GDM1 (cell line): Measurements from ENCODE around the gene MTM1.

ENCODE experiments used
- DNase-seq: peaks from one replicate; lab custom pipeline; 2025; lab: John Stamatoyannopoulos, UW

The MTM1 gene

DNA sequence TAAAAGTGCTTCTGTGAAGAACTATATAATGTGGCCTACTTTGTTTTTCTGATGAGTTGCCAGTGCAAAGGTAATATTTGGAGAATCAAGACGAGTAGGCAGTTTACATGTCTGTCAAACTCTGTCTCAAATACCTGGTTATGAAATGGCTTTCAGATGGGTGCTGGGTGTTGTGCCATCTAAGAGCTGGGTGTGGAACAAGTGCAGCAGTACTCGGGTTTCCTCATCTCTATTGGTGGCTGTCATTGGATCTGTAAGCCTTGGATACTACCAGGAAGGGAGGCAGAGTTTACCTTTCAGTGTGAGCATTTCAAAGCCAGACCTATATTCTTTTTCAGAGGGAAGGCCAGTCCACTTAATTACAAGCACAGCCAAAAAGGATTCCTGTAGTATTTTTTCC is 37.2 kb downstream of the MTM1 start:
- DNase-seq, result no peak

DNA sequence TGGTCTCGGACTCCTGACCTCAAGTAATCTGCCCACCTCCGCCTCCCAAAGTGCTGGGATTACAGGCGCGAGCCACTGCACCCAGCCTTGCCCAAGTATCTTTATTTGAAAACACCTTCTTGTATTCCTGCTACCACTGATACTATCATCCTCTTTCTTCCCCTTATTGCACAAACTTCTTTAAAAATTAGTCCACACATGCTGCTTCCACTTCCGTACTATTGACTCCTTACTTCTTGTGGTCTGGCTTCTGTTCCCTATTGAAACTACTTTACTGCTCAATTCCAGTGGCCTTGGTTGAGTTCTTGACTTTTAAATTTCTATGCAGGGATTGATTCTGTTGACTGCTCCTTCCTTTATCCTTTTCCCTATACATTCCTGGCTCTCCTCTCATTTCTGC is 38.8 kb downstream of the MTM1 start:
- no peak for DNase-seq

DNA sequence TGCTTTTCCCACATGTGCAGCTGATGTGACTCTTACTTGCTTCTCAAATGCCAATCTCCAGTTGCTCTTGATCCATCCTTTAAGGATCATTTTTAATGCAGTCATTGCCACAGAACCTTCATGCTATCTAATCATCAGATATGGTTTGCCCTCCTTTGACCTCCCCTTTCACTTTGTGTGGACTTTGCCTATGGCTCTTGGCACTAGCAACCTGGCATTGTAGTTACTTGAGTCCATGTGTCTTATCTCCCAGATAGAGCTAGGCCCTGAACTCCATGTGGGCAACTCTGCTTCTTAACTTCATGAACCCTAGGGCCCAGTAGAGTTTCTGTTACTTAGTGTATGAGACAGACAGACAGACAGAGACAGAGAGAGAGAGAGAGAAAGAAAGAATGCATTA is 41.6 kb downstream of the MTM1 start:
- DNase-seq, result no peak

DNA sequence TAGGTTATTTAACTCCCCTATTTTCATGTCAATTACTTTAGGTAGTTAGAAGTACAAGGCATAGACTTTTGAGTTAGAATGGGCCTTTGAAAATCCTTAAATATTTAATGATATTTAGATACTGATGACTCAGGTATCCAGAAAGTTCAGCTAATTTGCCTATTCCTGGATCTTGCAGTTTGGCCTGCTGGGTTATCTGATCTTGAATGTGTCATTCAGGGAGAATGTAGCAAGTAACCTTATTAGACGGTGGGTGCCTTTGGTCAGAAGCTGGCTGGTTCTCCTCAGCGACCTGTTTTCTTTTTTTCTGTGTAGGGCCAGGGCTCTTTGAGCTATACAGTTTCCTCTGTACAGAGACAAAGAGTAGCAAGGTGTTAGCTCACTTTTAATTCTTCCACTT is 42.0 kb downstream of the MTM1 start:
- DNase-seq, result no peak

DNA sequence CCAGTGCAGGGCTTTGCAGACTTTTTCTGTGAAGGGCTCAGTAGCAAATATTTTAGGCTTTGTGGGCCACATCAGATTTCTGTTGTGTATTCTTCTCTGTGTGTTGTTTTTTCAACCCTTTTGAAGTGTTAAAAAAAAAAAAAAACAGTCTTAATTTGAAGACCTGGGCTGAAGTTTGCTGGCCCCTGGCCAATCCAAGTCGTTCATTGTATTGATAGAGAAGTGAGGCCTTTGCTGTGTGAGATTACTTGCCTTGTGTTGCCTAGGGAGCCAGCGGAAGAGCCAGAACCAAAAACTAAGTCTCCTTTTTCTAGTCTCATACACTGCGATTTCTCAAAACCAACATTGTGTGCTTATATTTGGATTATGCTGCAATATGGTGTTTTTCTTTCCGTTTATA is 46.9 kb downstream of the MTM1 start:
- DNase-seq, result no peak

DNA sequence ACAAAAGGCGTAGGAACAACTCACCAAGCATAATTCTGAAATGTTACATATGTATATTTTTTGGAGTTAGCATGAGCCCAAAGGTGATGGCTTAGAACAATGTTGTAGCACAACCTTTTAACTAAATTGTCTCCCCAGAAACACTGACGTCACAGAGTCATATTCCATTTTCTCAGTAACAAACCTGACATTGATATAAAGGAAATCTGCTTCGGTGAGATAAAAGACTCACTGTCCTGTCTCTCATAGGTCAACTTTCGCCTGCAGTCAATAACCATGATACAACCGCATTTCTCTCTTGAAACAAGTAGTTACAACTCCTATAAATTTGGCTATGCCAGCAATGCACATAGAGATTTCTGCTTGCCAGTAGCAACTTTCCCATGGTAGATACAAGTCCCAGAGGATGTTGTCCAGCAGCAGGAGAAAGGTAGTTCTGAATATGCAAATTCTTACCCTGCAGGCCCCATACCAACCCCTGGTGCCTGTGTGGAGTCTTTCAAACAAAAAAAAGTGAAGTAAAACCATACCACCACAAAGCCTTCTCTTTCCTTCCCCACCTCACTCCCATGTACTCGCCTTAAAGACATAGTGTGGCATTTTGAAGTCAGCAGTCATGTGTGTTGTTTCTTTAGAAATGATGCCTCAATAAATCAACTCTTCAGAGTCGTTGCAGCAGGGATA is 47.9 kb downstream of the MTM1 start:
- DNase-seq, result no peak

DNA sequence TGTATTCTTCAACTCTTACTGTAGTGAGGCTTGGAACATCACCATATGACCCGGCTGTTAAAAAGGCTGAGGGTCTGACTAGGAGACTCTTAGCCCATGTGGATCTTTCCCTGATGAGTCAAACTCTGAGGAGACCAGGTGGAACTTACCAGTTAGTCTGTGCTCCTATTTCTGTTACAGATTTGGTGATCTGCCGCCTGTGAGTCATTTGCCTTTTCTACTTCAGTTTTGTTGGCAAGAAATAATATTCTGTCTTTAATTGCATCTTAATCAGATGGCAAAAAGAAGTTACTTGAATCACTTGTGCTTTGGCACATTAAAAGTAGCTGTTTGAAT is 48.4 kb downstream of the MTM1 start:
- DNase-seq, result no peak

DNA sequence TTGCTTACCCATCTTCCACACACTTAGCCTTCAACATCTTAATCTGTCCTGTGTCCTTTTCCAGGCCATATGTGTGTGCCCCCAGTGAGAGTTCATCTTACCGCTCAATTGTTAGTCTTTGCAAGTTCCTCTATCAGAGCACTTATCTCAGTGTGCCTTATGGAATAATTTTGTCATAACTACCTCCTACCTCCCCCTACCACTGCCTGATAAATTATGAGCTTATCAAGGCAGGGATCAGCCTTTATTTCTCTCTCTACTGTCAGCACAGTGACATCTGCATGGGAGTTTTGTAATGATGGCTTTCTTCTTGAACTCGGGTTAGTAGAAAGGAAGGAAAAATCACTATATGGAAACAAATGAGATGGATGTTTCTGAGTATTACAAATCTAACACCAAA is 53.2 kb downstream of the MTM1 start:
- DNase-seq, result no peak

DNA sequence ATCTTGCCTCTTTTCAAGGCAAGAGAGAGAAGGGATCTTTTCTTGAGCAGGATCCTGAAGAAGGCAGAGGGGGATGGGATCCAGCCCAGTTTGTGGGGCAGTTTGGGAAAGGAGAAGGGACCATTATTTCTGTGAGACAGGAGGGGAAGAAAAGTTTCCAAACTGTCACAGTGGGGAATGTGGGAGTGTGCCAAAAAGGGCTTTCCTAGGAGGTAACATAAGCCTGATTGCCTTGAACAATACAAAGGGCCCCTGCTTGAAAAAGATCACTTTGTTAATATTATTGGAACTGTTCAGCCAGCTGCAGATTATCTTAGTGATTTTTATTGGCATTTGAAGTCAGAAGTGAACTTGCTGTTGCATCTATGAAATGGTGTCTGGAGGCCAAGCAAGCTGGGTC is 55.2 kb downstream of the MTM1 start:
- no peak for DNase-seq

DNA sequence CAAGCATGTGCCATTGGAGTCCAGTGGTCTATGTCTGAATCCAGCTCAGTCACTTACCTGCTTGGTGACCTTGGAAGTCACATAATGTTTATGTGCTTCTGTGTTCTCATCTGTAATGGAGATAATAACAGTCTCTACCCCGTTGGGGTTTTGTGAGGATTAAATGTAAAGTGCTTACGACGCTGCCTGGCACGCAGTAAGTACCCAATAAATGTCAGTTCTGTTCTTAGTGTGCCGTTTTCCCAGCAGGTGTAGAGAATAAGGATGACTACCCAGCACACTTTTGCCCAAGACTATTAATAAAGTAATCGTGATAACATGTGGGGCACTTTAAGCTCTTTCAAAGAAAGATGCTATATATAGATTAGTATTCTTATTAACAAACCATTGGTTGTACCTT is 56.7 kb downstream of the MTM1 start:
- no peak for DNase-seq

DNA sequence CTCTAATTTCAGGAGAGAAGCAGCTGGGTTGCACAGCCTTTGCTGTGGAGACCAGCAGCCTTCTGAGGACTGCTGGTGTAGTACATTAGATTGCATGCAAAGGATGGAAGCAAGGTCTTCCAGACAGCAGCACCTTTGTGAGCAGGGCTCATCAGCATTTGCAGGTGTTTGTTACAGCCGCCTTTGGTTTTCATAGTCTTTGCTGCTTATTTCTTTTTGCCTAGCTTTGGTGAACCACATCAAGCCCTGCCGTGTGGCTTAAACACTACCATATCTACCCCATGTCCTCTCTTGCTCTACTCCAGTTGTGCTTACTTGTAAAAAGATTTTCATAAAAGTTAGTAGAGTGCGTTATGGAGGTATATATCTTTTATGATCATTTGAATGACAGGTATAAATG is 57.5 kb downstream of the MTM1 start:
- no peak for DNase-seq

DNA sequence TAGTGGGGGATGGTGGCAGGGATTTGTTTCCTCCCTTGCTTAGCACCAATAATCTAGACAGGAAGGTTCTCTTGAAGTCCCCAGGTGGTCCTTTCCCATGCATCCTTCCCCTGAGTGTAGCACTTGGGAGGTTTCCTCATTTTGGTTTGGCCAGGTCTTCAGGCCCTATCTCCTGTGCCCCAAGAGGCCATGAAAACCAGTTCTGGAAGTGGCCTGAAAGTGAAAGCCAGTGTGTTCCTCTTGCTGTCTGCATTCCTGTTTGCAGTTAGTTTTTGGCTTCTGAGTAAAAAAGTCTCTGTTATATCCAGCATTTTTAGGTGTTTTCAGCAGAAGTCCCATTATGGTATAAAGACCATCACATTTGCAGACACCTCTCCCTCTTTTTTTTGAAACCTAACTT is 59.5 kb downstream of the MTM1 start:
- no peak for DNase-seq

DNA sequence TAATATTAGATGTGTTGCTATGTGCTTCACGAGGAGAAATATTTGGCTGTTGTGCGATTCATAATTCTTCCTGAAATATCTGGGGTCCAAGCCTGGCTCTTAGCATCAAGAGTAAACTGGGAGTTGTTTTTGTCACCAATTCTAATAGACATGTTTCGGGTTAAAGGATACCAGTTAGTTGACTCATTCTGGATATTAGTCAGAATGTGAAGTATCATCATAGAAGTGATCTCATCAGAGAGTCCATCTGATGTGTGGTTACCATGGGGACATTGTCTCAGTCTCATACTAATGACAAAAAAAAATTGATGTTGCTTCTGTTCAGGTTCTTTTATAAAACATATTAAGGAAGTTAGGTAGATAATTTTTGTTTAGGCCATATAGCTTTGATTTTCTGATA is 67.5 kb downstream of the MTM1 start:
- DNase-seq, result no peak

DNA sequence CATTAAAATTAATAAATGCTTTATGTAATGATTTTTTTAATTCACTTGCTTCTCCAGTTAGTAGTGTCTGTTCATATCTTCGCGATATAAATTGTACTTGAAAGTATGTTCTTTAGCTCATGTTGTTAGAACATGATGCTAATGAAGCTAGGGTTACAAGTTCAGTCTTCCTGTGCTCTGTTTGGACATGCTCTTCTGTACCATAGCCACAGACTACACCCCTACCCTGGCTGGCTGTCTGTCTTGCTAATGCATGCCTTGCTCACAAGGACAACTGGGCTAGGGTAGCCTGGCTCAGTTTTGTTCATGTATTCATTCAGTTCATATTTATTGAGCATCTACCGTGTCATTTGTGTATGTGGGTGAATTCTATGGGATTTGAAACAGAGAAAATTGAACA is 74.0 kb downstream of the MTM1 start:
- DNase-seq, result no peak

DNA sequence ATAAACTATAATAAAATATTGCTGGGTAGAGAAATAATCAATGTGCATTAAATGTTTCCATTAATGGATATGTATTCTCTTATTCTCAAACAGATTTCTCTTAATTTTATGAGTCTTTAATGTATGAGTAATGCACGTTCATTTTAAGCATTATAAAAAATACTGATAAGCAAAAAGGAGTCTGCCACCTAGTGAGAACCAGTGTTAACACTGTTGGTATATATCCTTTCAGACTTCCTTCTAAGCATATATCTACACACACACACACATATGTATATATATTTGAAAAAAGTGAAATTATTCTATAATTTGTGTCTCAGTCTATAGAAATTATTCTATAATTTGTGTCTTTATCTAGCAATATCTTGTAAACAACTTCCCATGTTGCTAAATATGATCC is 74.8 kb downstream of the MTM1 start:
- DNase-seq, result no peak

DNA sequence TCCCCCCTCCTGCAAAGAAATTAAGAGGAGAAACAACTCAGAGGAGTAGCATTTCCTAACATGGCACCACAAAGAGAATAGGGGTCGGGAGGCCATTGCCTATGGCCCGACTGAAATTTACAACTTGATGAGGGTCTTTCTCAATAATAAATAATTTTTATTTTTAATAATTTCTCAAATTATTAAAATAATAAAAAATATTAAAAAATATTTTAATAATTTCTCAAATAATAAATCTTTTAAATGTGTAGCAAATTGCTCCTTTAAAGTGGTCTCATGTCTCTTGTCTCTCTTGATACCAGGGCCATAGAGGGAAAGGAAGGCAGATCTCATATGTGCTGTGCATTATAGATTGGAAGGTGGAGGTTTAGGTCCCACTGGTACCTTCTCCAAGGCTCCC is 75.5 kb downstream of the MTM1 start:
- no peak for DNase-seq

DNA sequence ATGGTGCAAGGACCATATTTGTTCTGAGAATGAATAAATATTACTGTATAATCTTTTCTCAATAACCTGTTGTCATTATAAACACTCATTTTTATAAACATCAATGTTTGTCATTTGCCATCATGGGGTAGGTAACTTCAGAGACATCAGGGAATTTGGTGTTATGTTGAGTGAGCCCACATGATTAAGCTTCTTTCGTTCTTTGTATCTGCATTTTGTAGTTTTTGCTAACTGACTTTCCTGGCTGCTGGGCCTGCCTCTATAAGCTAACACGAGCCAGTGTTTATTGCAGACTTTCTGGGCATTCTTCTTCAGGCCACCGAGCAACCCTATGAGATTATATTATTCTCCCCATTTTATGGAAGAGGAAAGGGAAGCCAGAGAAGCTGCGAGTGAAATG is 76.0 kb downstream of the MTM1 start:
- no peak for DNase-seq

DNA sequence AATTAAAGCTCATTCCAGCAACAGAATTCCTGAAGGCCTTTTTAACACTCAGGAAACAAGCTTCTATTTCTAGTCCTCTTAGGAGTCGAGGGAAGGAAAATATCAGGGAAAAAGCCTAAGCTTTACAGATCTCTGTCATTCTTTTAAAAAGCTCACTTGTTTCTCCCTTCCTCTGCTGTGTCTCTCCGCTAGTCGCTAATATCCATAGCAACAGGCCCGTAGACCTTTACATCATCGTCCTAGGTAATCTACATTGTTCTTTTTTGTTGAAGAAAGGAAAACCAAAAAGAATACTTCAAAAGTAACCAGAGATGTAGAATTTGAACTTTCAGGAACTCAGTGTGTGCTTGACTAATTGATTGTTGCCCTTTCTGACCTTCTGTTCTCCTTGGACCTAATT is 78.9 kb downstream of the MTM1 start:
- no peak for DNase-seq

DNA sequence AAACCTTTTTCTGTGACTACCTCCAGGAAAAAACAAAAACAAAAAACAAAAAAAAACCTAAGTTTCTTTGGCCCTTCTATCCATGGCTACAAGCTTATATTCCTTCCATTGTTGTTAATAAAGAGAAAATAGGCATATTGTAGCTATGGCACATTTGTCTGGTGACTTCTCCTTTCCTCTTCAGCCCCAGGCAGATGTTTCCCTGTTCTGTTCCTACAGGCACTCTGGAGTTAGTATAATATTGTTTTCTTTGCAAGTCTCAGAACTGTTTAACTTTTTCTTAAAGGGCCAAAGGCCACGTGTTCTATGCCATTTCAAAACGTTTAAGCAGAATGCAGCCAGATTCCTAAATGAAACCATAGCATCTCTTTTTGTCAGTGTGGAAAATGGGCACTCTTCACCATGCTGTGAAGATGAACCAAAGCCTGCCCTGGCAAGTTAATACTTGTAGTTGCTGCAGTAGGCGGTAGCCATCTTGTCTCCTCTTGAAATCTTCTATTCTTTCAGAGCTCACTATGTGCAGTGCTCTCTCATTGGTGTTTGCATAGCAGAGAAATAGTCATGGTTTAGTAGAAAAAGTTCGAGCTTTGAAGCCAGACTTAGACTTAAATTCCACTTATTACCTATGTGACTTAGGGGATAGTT is 80.0 kb downstream of the MTM1 start:
- DNase-seq, result no peak

DNA sequence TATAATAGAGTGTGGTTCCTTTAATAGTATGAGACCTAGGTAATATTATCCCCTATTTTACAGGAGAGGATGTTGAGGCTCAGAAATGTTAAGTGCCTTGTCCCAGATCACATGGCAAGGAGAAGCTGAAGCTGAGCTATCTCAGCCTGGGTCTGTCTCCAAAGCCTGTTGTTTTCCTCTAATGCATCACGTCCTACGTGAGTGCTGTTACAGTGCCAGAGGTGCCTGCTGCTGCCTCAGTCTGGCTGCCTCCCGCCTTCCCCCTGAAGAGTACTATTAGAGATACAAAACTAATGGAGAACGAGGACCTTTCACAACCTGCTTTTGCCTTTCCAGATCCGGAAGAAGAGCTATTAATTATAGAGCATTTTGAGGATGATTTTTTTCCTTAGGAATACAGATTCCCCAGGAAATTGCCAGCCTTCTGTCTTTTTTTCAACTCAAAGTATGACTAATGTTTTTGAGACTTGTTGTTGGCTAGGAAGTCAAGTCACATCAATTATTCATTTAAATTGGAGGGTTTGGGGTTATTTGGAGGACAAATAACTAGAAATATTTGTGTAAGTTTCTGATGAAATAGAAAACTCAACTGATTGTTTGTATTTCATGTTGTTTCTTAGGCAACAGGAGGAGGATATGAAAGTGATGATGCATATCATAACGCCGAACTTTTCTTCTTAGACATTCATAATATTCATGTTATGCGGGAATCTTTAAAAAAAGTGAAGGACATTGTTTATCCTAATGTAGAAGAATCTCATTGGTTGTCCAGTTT is 80.9 kb downstream of the MTM1 start:
- no peak for DNase-seq

DNA sequence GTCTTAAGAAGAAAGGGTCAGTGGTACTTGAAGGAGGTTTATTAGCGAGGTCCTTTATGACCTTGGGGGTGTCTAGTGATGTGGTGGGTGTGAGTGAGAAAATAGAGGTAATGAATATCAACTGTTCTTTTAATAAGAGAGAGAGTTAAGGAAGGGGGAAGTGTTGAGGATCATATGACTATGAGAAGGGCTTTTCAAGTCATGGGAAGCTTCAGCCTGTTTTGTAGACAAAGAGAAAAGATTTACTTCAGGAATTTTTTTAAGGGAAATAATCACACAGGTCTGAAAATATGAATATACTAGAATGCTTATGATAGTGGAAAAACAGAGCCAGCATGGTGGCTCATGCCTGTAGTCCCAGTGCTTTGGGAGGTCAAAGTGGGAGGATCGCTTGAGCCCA is 83.5 kb downstream of the MTM1 start:
- no peak for DNase-seq

DNA sequence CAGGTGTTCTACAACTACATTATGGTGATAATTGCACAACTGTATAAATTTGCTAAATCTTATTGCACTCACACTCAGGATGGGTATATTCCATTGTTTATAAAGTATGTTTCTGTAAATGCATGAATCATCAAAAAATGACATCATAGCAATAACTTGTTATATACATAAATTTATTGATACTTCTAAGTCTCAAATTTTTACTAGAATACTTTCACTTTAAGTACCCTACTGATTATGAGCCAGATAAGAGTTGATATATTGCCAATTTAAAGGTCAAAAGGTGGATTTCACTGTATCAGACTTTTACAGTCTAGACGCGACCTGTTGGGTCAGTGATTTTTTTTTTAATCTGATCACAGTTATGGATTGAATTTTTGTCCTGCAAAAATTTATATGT is 87.4 kb downstream of the MTM1 start:
- DNase-seq, result no peak

DNA sequence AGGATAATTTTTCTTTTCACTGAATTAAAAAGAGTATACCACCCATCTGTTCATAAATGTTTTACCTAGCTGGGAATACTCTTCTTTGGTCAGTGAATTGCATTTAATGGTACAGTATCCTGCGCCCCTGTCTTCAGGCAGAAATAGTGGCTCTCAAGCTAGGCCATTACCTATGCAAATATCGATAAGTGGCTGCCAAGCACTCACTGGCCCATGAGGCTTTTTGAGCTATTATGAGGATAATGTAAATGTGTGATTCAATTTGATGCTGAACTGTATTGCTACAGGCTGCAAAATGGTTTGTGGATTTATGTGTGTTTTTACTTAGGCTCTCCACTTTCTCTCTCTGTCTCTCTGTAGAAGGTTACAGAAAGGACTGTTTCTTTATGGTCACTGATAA is 94.7 kb downstream of the MTM1 start:
- no peak for DNase-seq

DNA sequence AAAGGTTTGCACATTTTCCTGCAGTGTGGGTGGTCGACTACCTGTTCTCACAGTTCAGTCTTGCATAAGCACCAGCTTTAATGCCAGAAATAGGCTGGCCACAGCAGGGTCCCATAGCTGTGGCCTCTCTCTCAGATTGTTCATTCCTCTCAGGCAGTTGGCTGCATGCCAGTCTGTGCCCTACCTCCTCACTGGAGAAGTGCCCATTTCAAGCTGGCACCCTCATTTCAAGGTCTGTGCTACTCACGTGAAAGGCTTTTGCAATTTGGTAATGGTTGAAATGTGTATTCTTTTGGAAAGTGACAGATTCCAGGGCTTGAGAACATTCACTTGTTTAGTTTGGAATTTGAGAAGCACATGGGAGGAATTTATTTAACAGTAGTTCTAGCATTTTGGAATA is 95.9 kb downstream of the MTM1 start:
- DNase-seq, result no peak
